Measurements from ENCODE around the gene IL4I1. TPM values are rescaled to one million over a fixed set of nuclear protein-coding genes. Genes with fewer than 3 reads are reported as not detected.

The IL4I1 gene
- total RNA-seq, 1 experiment from 2014 or later = 0.71 TPM

DNA sequence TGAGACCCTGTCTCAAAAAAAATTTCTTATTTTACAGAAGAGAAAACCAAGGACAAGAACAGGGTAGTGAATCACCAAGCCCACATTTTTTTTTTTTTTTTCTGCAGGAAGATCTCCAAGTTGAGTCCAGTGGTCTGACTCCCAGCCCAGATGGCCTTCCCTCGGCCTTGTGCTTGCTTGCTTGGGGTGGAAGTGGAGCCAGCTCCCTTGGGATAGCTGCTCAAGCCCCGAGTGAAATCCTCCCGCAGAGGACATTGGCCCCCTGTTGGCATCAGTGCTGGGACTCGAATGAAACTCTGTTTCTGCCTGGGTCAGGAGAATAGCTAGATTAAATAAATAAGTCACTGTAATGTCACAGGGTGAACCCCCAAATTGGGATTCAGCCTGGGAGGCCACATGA is 42.0 kb upstream of the IL4I1 start:
- Histone ChIP-seq H3K9me2 (ENCODE audit: insufficient read depth) (no peaks in the 10 kb centered on the region), H3K4me1 (ENCODE audit: control insufficient read depth in 1 of 2, insufficient read depth in 2 of 2, low read length in 2 of 2) (peaks cover 9 to 10% of the 10 kb centered on the region in 2 experiments; a peak in 3 of 4 replicates), H3K27ac (ENCODE audit: low read depth, low read length) (no peak overlapping the region), H3K4me2 (ENCODE audit: low read length) (no peak overlapping the region), H3K36me3 (ENCODE audit: control insufficient read depth in 1 of 2, insufficient read depth in 2 of 2, low read length in 2 of 2) (no peaks in the 10 kb centered on the region), H3K9me3 (ENCODE audit: control insufficient read depth in 1 of 2, insufficient read depth in 1 of 2, low read depth in 1 of 2, low read length in 2 of 2) (no peaks in the 10 kb centered on the region), H3K4me3 (replicated peaks in 1 of 2; ENCODE audit: low read depth in 1 of 2, low read length in 2 of 2) (no peak overlapping the region), H3K79me2 (ENCODE audit: insufficient read depth, low read length) (no peaks in the 10 kb centered on the region), H4K20me1 (ENCODE audit: insufficient read depth) (no peaks in the 10 kb centered on the region), H3K9ac (ENCODE audit: low read length) (no peak overlapping the region), H3K27me3 (ENCODE audit: insufficient read depth, low read length) (no peaks in the 10 kb centered on the region), H2AFZ (ENCODE audit: low read depth, low read length, poor library complexity, severe bottlenecking) (no peak overlapping the region)
- ChIA-PET CTCF (no interaction called here), POLR2A (no interaction called here), RAD21 (ENCODE audit: low non-redundant PET in 1 of 2, low total read pairs in 2 of 2, uncharacterized antibody in 2 of 2, unreplicated experiment in 2 of 2) (no interaction called here)
- DNase-seq (ENCODE audit: low read depth, low spot score) (no peak), ATAC-seq (no peak)
- intact Hi-C loops (cut with micrococcal nuclease) = no loop called here
- TF ChIP-seq ZNF274 (IDR thresholded peaks at IDR 0.05; ENCODE audit: low read depth, low read length) (no peak), SIN3A (IDR thresholded peaks at IDR 0.05; ENCODE audit: low read depth) (no peak), JUND (IDR thresholded peaks at IDR 0.05) (no peak), EZH2 (IDR thresholded peaks at IDR 0.05) (no peak), ELF1 (IDR thresholded peaks at IDR 0.05; ENCODE audit: borderline replicate concordance, low read depth) (no peak), CBX3 (IDR thresholded peaks at IDR 0.05; ENCODE audit: low read depth) (no peak), CEBPB (IDR thresholded peaks at IDR 0.05; ENCODE audit: low read depth) (no peak), ZFX (IDR thresholded peaks at IDR 0.05) (no peak), SP1 (IDR thresholded peaks at IDR 0.05; ENCODE audit: low read depth) (no peak), POLR2AphosphoS5 (IDR thresholded peaks at IDR 0.05; ENCODE audit: low read depth, low read length) (no peak), SRF (IDR thresholded peaks at IDR 0.05; ENCODE audit: low read depth) (no peak), RAD21 (IDR thresholded peaks at IDR 0.05; ENCODE audit: low read depth) (no peak), EGR1 (IDR thresholded peaks at IDR 0.05; ENCODE audit: low read depth) (no peak), FOSL1 (IDR thresholded peaks at IDR 0.05; ENCODE audit: low read depth) (no peak)
- TF ChIP-seq, protein P1, sequence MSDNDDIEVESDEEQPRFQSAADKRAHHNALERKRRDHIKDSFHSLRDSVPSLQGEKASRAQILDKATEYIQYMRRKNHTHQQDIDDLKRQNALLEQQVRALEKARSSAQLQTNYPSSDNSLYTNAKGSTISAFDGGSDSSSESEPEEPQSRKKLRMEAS (IDR thresholded peaks at IDR 0.05) = no peak
- TF ChIP-seq, protein P2, sequence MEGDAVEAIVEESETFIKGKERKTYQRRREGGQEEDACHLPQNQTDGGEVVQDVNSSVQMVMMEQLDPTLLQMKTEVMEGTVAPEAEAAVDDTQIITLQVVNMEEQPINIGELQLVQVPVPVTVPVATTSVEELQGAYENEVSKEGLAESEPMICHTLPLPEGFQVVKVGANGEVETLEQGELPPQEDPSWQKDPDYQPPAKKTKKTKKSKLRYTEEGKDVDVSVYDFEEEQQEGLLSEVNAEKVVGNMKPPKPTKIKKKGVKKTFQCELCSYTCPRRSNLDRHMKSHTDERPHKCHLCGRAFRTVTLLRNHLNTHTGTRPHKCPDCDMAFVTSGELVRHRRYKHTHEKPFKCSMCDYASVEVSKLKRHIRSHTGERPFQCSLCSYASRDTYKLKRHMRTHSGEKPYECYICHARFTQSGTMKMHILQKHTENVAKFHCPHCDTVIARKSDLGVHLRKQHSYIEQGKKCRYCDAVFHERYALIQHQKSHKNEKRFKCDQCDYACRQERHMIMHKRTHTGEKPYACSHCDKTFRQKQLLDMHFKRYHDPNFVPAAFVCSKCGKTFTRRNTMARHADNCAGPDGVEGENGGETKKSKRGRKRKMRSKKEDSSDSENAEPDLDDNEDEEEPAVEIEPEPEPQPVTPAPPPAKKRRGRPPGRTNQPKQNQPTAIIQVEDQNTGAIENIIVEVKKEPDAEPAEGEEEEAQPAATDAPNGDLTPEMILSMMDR (IDR thresholded peaks at IDR 0.05 in 2 of 3, conservative IDR thresholded peaks at IDR 0.05 in 1 of 3; ENCODE audit: borderline replicate concordance in 1 of 3, insufficient read depth in 1 of 3, low read depth in 2 of 3, low read length in 2 of 3) = no peak
- TF ChIP-seq, protein P3, sequence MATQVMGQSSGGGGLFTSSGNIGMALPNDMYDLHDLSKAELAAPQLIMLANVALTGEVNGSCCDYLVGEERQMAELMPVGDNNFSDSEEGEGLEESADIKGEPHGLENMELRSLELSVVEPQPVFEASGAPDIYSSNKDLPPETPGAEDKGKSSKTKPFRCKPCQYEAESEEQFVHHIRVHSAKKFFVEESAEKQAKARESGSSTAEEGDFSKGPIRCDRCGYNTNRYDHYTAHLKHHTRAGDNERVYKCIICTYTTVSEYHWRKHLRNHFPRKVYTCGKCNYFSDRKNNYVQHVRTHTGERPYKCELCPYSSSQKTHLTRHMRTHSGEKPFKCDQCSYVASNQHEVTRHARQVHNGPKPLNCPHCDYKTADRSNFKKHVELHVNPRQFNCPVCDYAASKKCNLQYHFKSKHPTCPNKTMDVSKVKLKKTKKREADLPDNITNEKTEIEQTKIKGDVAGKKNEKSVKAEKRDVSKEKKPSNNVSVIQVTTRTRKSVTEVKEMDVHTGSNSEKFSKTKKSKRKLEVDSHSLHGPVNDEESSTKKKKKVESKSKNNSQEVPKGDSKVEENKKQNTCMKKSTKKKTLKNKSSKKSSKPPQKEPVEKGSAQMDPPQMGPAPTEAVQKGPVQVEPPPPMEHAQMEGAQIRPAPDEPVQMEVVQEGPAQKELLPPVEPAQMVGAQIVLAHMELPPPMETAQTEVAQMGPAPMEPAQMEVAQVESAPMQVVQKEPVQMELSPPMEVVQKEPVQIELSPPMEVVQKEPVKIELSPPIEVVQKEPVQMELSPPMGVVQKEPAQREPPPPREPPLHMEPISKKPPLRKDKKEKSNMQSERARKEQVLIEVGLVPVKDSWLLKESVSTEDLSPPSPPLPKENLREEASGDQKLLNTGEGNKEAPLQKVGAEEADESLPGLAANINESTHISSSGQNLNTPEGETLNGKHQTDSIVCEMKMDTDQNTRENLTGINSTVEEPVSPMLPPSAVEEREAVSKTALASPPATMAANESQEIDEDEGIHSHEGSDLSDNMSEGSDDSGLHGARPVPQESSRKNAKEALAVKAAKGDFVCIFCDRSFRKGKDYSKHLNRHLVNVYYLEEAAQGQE (IDR thresholded peaks at IDR 0.05; ENCODE audit: low read depth) = no peak
- TF ChIP-seq, protein P4, sequence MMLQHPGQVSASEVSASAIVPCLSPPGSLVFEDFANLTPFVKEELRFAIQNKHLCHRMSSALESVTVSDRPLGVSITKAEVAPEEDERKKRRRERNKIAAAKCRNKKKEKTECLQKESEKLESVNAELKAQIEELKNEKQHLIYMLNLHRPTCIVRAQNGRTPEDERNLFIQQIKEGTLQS (IDR thresholded peaks at IDR 0.05) = no peak
- TF ChIP-seq, protein P5, sequence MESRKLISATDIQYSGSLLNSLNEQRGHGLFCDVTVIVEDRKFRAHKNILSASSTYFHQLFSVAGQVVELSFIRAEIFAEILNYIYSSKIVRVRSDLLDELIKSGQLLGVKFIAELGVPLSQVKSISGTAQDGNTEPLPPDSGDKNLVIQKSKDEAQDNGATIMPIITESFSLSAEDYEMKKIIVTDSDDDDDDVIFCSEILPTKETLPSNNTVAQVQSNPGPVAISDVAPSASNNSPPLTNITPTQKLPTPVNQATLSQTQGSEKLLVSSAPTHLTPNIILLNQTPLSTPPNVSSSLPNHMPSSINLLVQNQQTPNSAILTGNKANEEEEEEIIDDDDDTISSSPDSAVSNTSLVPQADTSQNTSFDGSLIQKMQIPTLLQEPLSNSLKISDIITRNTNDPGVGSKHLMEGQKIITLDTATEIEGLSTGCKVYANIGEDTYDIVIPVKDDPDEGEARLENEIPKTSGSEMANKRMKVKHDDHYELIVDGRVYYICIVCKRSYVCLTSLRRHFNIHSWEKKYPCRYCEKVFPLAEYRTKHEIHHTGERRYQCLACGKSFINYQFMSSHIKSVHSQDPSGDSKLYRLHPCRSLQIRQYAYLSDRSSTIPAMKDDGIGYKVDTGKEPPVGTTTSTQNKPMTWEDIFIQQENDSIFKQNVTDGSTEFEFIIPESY (IDR thresholded peaks at IDR 0.05; ENCODE audit: extremely low read depth, insufficient replicate concordance, low read length) = no peak
- no TSS peak for BruUV-seq (replicated peaks)
